Keratinocyte (primary cell): Measurements from ENCODE around the gene CACNB4. TPM values are rescaled to one million over a fixed set of nuclear protein-coding genes. Genes with fewer than 3 reads are reported as not detected.

Source experiments
- DNase-seq: peaks from one replicate; pipeline ENCODE4 v3.0.0-alpha.2; 2011; ENCODE audit warnings: low read depth, missing footprints, low spot score
- FAIRE-seq: peaks from 2 replicates; lab custom pipeline; 2011; peaks lifted over from hg19 to GRCh38; lab: Jason Lieb, UNC
- H2AFZ ChIP-seq: 2 replicates; pipeline ENCODE4 v1.6.0; 2012; ENCODE audit warnings: low read length, control low read depth, inconsistent platforms; ENCODE audit not compliant: control insufficient read depth
- H3K27ac ChIP-seq: 2 replicates; pipeline ENCODE4 v1.5.1; 2011; ENCODE audit warnings: low read length; ENCODE audit not compliant: control insufficient read depth, insufficient read depth
- H3K27me3 ChIP-seq: 3 replicates; pipeline ENCODE4 v1.6.0; 2011; ENCODE audit warnings: low read length; ENCODE audit not compliant: control insufficient read depth, insufficient read depth; ENCODE audit errors: extremely low read depth
- H3K36me3 ChIP-seq, 2 experiments: 2 replicates in 1 of 2; 3 replicates in 1 of 2; pipeline ENCODE4 v1.5.1; 2011; ENCODE audit warnings: low read length in 2 of 2, mild to moderate bottlenecking in 1 of 2; ENCODE audit not compliant: control insufficient read depth in 2 of 2, insufficient read depth in 2 of 2; ENCODE audit errors: extremely low read depth in 1 of 2
- H3K4me1 ChIP-seq: 3 replicates; pipeline ENCODE4 v1.5.1; 2011; ENCODE audit warnings: low read length; ENCODE audit not compliant: control insufficient read depth, insufficient read depth; ENCODE audit errors: extremely low read depth
- H3K4me2 ChIP-seq: 3 replicates; pipeline ENCODE4 v1.6.0; 2011; ENCODE audit warnings: low read depth, low read length; ENCODE audit not compliant: control insufficient read depth, insufficient read depth; ENCODE audit errors: extremely low read depth
- H3K4me3 ChIP-seq, 3 experiments: fragments of 200-600 bp in 1 of 3; sonication (generic) in 1 of 3; 2 replicates in 2 of 3; 3 replicates in 1 of 3; pipeline ENCODE4 v1.5.1; 2011 to 2016; ENCODE audit warnings: low read length in 3 of 3, mild to moderate bottlenecking in 3 of 3, control low read depth in 2 of 3, inconsistent platforms in 1 of 3, low read depth in 1 of 3, mixed read lengths in 1 of 3, mixed run types in 1 of 3, moderate library complexity in 1 of 3; ENCODE audit not compliant: control insufficient read depth in 2 of 3, insufficient read depth in 2 of 3; ENCODE audit errors: extremely low read depth in 1 of 3
- H3K79me2 ChIP-seq: 2 replicates; pipeline ENCODE4 v1.6.0; 2012; ENCODE audit warnings: low read length; ENCODE audit not compliant: control insufficient read depth, insufficient read depth
- H3K9ac ChIP-seq: 3 replicates; pipeline ENCODE4 v1.6.0; 2011; ENCODE audit warnings: low read length; ENCODE audit not compliant: control insufficient read depth, insufficient read depth; ENCODE audit errors: extremely low read depth
- H3K9me1 ChIP-seq: 3 replicates; pipeline ENCODE4 v1.6.0; 2011; ENCODE audit warnings: low read length; ENCODE audit not compliant: control insufficient read depth, insufficient read depth; ENCODE audit errors: extremely low read depth
- H3K9me3 ChIP-seq: 2 replicates; pipeline ENCODE4 v1.5.1; 2012; ENCODE audit warnings: low read depth, low read length; ENCODE audit not compliant: control insufficient read depth
- H4K20me1 ChIP-seq: 3 replicates; pipeline ENCODE4 v1.6.0; 2011; ENCODE audit warnings: low read length; ENCODE audit not compliant: control insufficient read depth, insufficient read depth; ENCODE audit errors: extremely low read depth
- CTCF ChIP-seq, 3 experiments: IDR thresholded peaks in 1 of 3; conservative IDR thresholded peaks in 1 of 3; optimal IDR thresholded peaks in 1 of 3; 2 replicates in 2 of 3; 3 replicates in 1 of 3; pipeline versions ENCODE3 to v1.5.1; 2011; ENCODE audit warnings: low read length in 3 of 3, mild to moderate bottlenecking in 3 of 3, moderate library complexity in 2 of 3, control low read depth in 1 of 3, inconsistent platforms in 1 of 3; ENCODE audit not compliant: insufficient read depth in 2 of 3; ENCODE audit errors: extremely low read depth in 1 of 3
- EZH2 ChIP-seq: IDR thresholded peaks from one replicate; pipeline ENCODE4 v1.6.1; 2012; ENCODE audit warnings: inconsistent platforms, mild to moderate bottlenecking, low read length, moderate library complexity
- dilution Hi-C: fragments of 300-500 bp; cut with MboI; formaldehyde crosslinking; loops from one replicate; pipeline ENCODE4 v1.7.0; 2020; ENCODE audit warnings: low sequenced_read_pairs; ENCODE audit not compliant: extremely low pct_ligation_motif_present
- polyA plus RNA-seq, 5 experiments: library from polyadenylated mRNA; depleted of rRNA in 3 of 5; stranded (reverse) in 3 of 5; stranded (forward) in 1 of 5; unstranded in 1 of 5; fragments of >200 nt; gene quantifications; 1 replicate in 1 of 5; 2 replicates in 3 of 5; 3 replicates in 1 of 5; pipeline versions ENCODE4 v1.2.1 to v1.2.3, GENCODE V29; 2011 to 2012; ENCODE audit warnings: missing spikeins in 2 of 5, low read depth in 1 of 5, low replicate concordance in 1 of 5

Gene CACNB4
- polyA plus RNA-seq, 1 donor (not counting 4 experiments of a cell fraction or from before 2014, with no cell fraction given): 0.30 TPM

GRCh38 chr2:152084076-152084475 lies 14.8 kb downstream of the CACNB4 start:
- Histone ChIP-seq H3K79me2 (no peaks in the 10 kb centered on the region), H3K9ac (no peak overlapping the region), H3K27me3 (peaks cover 2% of the 10 kb centered on the region), H3K9me3 (no peaks in the 10 kb centered on the region), H3K4me1 (no peaks in the 10 kb centered on the region), H4K20me1 (no peaks in the 10 kb centered on the region), H3K9me1 (no peaks in the 10 kb centered on the region), H3K4me2 (no peak overlapping the region), H2AFZ (no peak overlapping the region), H3K27ac (no peak overlapping the region), H3K4me3 (no peak overlapping the region), H3K36me3 (no peaks in the 10 kb centered on the region)
- TF ChIP-seq EZH2 (no peak), CTCF (optimal IDR thresholded peaks at IDR 0.05 in 1 of 3, IDR thresholded peaks at IDR 0.05 in 1 of 3, conservative IDR thresholded peaks at IDR 0.05 in 1 of 3; ENCODE audit: extremely low read depth in 1 of 3, insufficient read depth in 2 of 3, low read length in 3 of 3) (no peak)
- dilution Hi-C loops: no loop called here
- DNase-seq (no peak), FAIRE-seq (no peak)

- no peak for FAIRE-seq
- no peaks in the 10 kb centered on the region for H3K9me1 ChIP-seq
- H3K27me3 ChIP-seq: peaks cover 2% of the 10 kb centered on the region
- no peak overlapping the region for H2AFZ ChIP-seq
- H4K20me1 ChIP-seq: no peaks in the 10 kb centered on the region
- no peak for TF ChIP-seq CTCF (optimal IDR thresholded peaks at IDR 0.05 in 1 of 3, IDR thresholded peaks at IDR 0.05 in 1 of 3, conservative IDR thresholded peaks at IDR 0.05 in 1 of 3; ENCODE audit: extremely low read depth in 1 of 3, insufficient read depth in 2 of 3, low read length in 3 of 3)
- no peak for TF ChIP-seq EZH2
- no peaks in the 10 kb centered on the region for H3K4me1 ChIP-seq
- H3K27ac ChIP-seq: no peak overlapping the region
- no peaks in the 10 kb centered on the region for H3K36me3 ChIP-seq
- H3K79me2 ChIP-seq: no peaks in the 10 kb centered on the region
- H3K9ac ChIP-seq: no peak overlapping the region
- DNase-seq: no peak
- dilution Hi-C loops: no loop called here
- no peak overlapping the region for H3K4me3 ChIP-seq
- no peaks in the 10 kb centered on the region for H3K9me3 ChIP-seq
- H3K4me2 ChIP-seq: no peak overlapping the region
Measured at GRCh38 chr2:152083202-152083875, 15.5 kb downstream of the CACNB4 start.
